OCI-LY7 (cell line): Measurements from ENCODE around the gene ADM2. TPM values are rescaled to one million over a fixed set of nuclear protein-coding genes. Genes with fewer than 3 reads are reported as not detected.

ENCODE experiments used
- BruUV-seq: library from RNA; stranded (reverse); fragments of 400-500 nt; replicated peaks from 2 replicates; lab custom pipeline; 2021; lab: Mats Ljungman, UMichigan
- CTCF ChIA-PET: fragments of 300-600 bp; sonication (Branson Sonifier 250); formaldehyde crosslinking; loops from one replicate; lab custom pipeline; 2022; ENCODE audit warnings: antibody characterized with exemption; ENCODE audit not compliant: unreplicated experiment; lab: Charles Lee
- POLR2A ChIA-PET: fragments of 300-600 bp; sonication (Branson Sonifier 250); formaldehyde crosslinking; loops from one replicate; lab custom pipeline; 2022; ENCODE audit warnings: antibody characterized with exemption; lab: Charles Lee
- DNase-seq: peaks from one replicate; pipeline ENCODE4 v3.0.0-alpha.2; 2015; ENCODE audit warnings: low spot score
- H2AFZ ChIP-seq: fragments of 200-600 bp; sonication (generic), shearing (Covaris generic); 2 replicates; pipeline ENCODE4 v1.6.1; 2014; ENCODE audit warnings: mild to moderate bottlenecking, antibody characterized with exemption, low read length, moderate library complexity
- H3K27ac ChIP-seq: fragments of 200-600 bp; sonication (generic); 2 replicates; pipeline ENCODE4 v1.5.1; 2014; ENCODE audit warnings: mixed run types, low read depth, mild to moderate bottlenecking, moderate library complexity, low read length, inconsistent platforms; ENCODE audit not compliant: poor library complexity, severe bottlenecking
- H3K36me3 ChIP-seq: fragments of 200-600 bp; sonication (generic); 2 replicates; pipeline ENCODE4 v1.6.1; 2014; ENCODE audit warnings: mild to moderate bottlenecking, antibody characterized with exemption, low read length, moderate library complexity, mixed read lengths; ENCODE audit not compliant: insufficient read depth
- H3K4me1 ChIP-seq: fragments of 200-600 bp; sonication (generic); 2 replicates; pipeline ENCODE4 v1.5.1; 2014; ENCODE audit warnings: mild to moderate bottlenecking, low read length; ENCODE audit not compliant: insufficient read depth, poor library complexity, severe bottlenecking
- H3K4me2 ChIP-seq: fragments of 200-600 bp; sonication (generic); 2 replicates; pipeline ENCODE4 v1.6.1; 2014; ENCODE audit warnings: mild to moderate bottlenecking, low read length
- H3K4me3 ChIP-seq: fragments of 200-600 bp; sonication (generic); 2 replicates; pipeline ENCODE4 v1.5.1; 2014; ENCODE audit warnings: mild to moderate bottlenecking, low read depth, low read length; ENCODE audit not compliant: poor library complexity, severe bottlenecking
- H3K79me2 ChIP-seq: fragments of 200-600 bp; sonication (generic); 2 replicates; pipeline ENCODE4 v1.6.1; 2016; ENCODE audit warnings: low read depth, mild to moderate bottlenecking, low read length, moderate library complexity, mixed read lengths; ENCODE audit not compliant: insufficient read depth
- H3K9me2 ChIP-seq: fragments of 200-600 bp; sonication (generic); 2 replicates; pipeline ENCODE4 v1.6.1; 2016; ENCODE audit warnings: mild to moderate bottlenecking, low read length, mixed read lengths; ENCODE audit not compliant: insufficient read depth
- H3K9me3 ChIP-seq: fragments of 200-600 bp; sonication (generic); 2 replicates; pipeline ENCODE4 v1.6.1; 2014; ENCODE audit warnings: mild to moderate bottlenecking, mixed run types, low read length, mixed read lengths
- H4K20me1 ChIP-seq: fragments of 200-600 bp; sonication (generic); 2 replicates; pipeline ENCODE4 v1.6.1; 2014; ENCODE audit warnings: mild to moderate bottlenecking, antibody characterized with exemption, low read length, moderate library complexity, mixed read lengths; ENCODE audit not compliant: insufficient read depth
- CTCF ChIP-seq: fragments of 200-600 bp; sonication (generic); conservative IDR thresholded peaks from 2 replicates; pipeline ENCODE4 v1.5.1; 2014; ENCODE audit warnings: mild to moderate bottlenecking, antibody characterized with exemption, low read length, moderate library complexity, mixed read lengths
- EZH2phosphoT487 ChIP-seq: fragments of 200-600 bp; sonication (generic); IDR thresholded peaks from 2 replicates; pipeline ENCODE4 v1.6.1; 2018; ENCODE audit warnings: low read depth, borderline replicate concordance, mild to moderate bottlenecking, mixed run types, antibody characterized with exemption, low read length, moderate library complexity, mixed read lengths
- intact Hi-C: fragments of 100-400 bp; cut with micrococcal nuclease; formaldehyde crosslinking; loops from one replicate; pipeline ENCODE4 v1.10.0; 2022; ENCODE audit not compliant: unreplicated experiment
- total RNA-seq, 2 experiments: library from RNA; depleted of rRNA in 1 of 2; stranded (reverse); fragments of >200 nt in 1 of 2; shearing (Covaris generic) in 1 of 2; gene quantifications; 2 replicates each; pipeline ENCODE4 v1.2.3, GENCODE V29; 2014 to 2022

Gene ADM2
- total RNA-seq, 2 experiments from 2014 or later: 4.3 to 7.9 TPM

GRCh38 chr22:50459496-50460140, 21.7 kb upstream of the ADM2 start:
- H3K79me2 ChIP-seq: no peaks in the 10 kb centered on the region
- TF ChIP-seq EZH2phosphoT487 (no peak), CTCF (0 out of 2 replicates have a peak, but pooled peaks have one; percentile 29)
- H3K27ac ChIP-seq: no peak overlapping the region
- no peak overlapping the region for H3K4me2 ChIP-seq
- H2AFZ ChIP-seq: no peak overlapping the region
- peaks cover 97% of the 10 kb centered on the region for H3K36me3 ChIP-seq
- no peak for DNase-seq
- intact Hi-C loops: no loop called here
- H3K9me2 ChIP-seq: no peaks in the 10 kb centered on the region
- H3K9me3 ChIP-seq: no peaks in the 10 kb centered on the region
- no peaks in the 10 kb centered on the region for H3K4me1 ChIP-seq
- ChIA-PET CTCF (no interaction called here), POLR2A (interaction anchor here (0.6 kb wide), 1 partner anchor 319 kb away, joined by 3 read pairs; no protein-coding TSS in a partner anchor)
- H3K4me3 ChIP-seq: no peak overlapping the region
- H4K20me1 ChIP-seq: no peaks in the 10 kb centered on the region
- BruUV-seq: TSS peak; percentile 59

GRCh38 chr22:50460938-50461337, 20.4 kb upstream of the ADM2 start:
- ChIA-PET POLR2A (no interaction called here), CTCF (no interaction called here)
- no peak overlapping the region for H3K4me2 ChIP-seq
- no peaks in the 10 kb centered on the region for H3K79me2 ChIP-seq
- no peak overlapping the region for H3K4me3 ChIP-seq
- no peak overlapping the region for H3K27ac ChIP-seq
- H3K9me3 ChIP-seq: no peaks in the 10 kb centered on the region
- intact Hi-C loops: no loop called here
- H4K20me1 ChIP-seq: no peaks in the 10 kb centered on the region
- H3K9me2 ChIP-seq: no peaks in the 10 kb centered on the region
- H2AFZ ChIP-seq: no peak overlapping the region
- peaks cover 97% of the 10 kb centered on the region for H3K36me3 ChIP-seq
- BruUV-seq: no TSS peak
- H3K4me1 ChIP-seq: no peaks in the 10 kb centered on the region
- TF ChIP-seq EZH2phosphoT487 (no peak), CTCF (no peak)
- DNase-seq: no peak

GRCh38 chr22:50461536-50461935, 19.8 kb upstream of the ADM2 start:
- ChIA-PET CTCF (no interaction called here), POLR2A (no interaction called here)
- H3K4me1 ChIP-seq: no peaks in the 10 kb centered on the region
- no peak overlapping the region for H3K4me2 ChIP-seq
- intact Hi-C loops: no loop called here
- no peak overlapping the region for H2AFZ ChIP-seq
- H3K36me3 ChIP-seq: peaks cover 98% of the 10 kb centered on the region
- TF ChIP-seq EZH2phosphoT487 (no peak), CTCF (no peak)
- BruUV-seq: no TSS peak
- 0 out of 2 replicates have a peak, but pooled peaks cover under 1% of the 10 kb centered on the region for H3K79me2 ChIP-seq
- no peak overlapping the region for H3K4me3 ChIP-seq
- no peak overlapping the region for H3K27ac ChIP-seq
- H4K20me1 ChIP-seq: no peaks in the 10 kb centered on the region
- no peaks in the 10 kb centered on the region for H3K9me2 ChIP-seq
- DNase-seq: no peak
- no peaks in the 10 kb centered on the region for H3K9me3 ChIP-seq
